ENCODE measurements around the gene IPMK. TPM values are rescaled to one million over a fixed set of nuclear protein-coding genes. Genes with fewer than 3 reads are reported as not detected.

Gene IPMK
- total and polyA plus RNA-seq, 2 experiments from 2014 or later = 5.5 to 17.8 TPM

GRCh38 chr10:58219875-58220274 lies 47.8 kb downstream of the IPMK start:
- no peaks in the 10 kb centered on the region for H3F3A ChIP-seq (replicated peaks; ENCODE audit: low read depth)
- H3K27me3 Mint-ChIP-seq (ENCODE audit: insufficient read depth, low read depth, poor library complexity) = no peaks in the 10 kb centered on the region
- H3K4me1 Mint-ChIP-seq = peaks cover 3% of the 10 kb centered on the region; the same call in 2 of the 3 replicates
- TF ChIP-seq CTCF (conservative IDR thresholded peaks at IDR 0.05; ENCODE audit: low read depth in 2 of 2) (no peak), STAT1 (IDR thresholded peaks at IDR 0.05; ENCODE audit: unreplicated experiment) (no peak)
- TF ChIP-seq, protein P1, sequence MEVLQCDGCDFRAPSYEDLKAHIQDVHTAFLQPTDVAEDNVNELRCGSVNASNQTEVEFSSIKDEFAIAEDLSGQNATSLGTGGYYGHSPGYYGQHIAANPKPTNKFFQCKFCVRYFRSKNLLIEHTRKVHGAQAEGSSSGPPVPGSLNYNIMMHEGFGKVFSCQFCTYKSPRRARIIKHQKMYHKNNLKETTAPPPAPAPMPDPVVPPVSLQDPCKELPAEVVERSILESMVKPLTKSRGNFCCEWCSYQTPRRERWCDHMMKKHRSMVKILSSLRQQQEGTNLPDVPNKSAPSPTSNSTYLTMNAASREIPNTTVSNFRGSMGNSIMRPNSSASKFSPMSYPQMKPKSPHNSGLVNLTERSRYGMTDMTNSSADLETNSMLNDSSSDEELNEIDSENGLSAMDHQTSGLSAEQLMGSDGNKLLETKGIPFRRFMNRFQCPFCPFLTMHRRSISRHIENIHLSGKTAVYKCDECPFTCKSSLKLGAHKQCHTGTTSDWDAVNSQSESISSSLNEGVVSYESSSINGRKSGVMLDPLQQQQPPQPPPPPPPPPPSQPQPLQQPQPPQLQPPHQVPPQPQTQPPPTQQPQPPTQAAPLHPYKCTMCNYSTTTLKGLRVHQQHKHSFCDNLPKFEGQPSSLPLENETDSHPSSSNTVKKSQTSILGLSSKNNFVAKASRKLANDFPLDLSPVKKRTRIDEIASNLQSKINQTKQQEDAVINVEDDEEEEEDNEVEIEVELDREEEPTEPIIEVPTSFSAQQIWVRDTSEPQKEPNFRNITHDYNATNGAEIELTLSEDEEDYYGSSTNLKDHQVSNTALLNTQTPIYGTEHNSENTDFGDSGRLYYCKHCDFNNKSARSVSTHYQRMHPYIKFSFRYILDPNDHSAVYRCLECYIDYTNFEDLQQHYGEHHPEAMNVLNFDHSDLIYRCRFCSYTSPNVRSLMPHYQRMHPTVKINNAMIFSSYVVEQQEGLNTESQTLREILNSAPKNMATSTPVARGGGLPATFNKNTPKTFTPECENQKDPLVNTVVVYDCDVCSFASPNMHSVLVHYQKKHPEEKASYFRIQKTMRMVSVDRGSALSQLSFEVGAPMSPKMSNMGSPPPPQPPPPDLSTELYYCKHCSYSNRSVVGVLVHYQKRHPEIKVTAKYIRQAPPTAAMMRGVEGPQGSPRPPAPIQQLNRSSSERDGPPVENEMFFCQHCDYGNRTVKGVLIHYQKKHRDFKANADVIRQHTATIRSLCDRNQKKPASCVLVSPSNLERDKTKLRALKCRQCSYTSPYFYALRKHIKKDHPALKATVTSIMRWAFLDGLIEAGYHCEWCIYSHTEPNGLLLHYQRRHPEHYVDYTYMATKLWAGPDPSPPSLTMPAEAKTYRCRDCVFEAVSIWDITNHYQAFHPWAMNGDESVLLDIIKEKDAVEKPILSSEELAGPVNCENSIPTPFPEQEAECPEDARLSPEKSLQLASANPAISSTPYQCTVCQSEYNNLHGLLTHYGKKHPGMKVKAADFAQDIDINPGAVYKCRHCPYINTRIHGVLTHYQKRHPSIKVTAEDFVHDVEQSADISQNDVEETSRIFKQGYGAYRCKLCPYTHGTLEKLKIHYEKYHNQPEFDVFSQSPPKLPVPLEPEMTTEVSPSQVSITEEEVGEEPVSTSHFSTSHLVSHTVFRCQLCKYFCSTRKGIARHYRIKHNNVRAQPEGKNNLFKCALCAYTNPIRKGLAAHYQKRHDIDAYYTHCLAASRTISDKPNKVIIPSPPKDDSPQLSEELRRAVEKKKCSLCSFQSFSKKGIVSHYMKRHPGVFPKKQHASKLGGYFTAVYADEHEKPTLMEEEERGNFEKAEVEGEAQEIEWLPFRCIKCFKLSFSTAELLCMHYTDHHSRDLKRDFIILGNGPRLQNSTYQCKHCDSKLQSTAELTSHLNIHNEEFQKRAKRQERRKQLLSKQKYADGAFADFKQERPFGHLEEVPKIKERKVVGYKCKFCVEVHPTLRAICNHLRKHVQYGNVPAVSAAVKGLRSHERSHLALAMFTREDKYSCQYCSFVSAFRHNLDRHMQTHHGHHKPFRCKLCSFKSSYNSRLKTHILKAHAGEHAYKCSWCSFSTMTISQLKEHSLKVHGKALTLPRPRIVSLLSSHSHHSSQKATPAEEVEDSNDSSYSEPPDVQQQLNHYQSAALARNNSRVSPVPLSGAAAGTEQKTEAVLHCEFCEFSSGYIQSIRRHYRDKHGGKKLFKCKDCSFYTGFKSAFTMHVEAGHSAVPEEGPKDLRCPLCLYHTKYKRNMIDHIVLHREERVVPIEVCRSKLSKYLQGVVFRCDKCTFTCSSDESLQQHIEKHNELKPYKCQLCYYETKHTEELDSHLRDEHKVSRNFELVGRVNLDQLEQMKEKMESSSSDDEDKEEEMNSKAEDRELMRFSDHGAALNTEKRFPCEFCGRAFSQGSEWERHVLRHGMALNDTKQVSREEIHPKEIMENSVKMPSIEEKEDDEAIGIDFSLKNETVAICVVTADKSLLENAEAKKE (CRISPR knock-in tag; IDR thresholded peaks at IDR 0.05) = no peak
- TF ChIP-seq, protein P2, sequence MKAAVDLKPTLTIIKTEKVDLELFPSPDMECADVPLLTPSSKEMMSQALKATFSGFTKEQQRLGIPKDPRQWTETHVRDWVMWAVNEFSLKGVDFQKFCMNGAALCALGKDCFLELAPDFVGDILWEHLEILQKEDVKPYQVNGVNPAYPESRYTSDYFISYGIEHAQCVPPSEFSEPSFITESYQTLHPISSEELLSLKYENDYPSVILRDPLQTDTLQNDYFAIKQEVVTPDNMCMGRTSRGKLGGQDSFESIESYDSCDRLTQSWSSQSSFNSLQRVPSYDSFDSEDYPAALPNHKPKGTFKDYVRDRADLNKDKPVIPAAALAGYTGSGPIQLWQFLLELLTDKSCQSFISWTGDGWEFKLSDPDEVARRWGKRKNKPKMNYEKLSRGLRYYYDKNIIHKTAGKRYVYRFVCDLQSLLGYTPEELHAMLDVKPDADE (IDR thresholded peaks at IDR 0.05) = no peak
- no peaks in the 10 kb centered on the region for H3K4me1 ChIP-seq (ENCODE audit: insufficient read depth)
- no peaks in the 10 kb centered on the region; the same call in 1 of the 2 replicates for H4K20me1 ChIP-seq (replicated peaks; ENCODE audit: insufficient read depth)
- ATAC-seq (no peak), DNase-seq (ENCODE audit: low spot score) (no peak)
- H3K27me3 ChIP-seq (ENCODE audit: insufficient read depth) = no peaks in the 10 kb centered on the region
- no peak overlapping the region for H2AFZ ChIP-seq
- no peak overlapping the region for H3K4me3 Mint-ChIP-seq
- H3K9me3 Mint-ChIP-seq = no peaks in the 10 kb centered on the region
- H3K27ac Mint-ChIP-seq = no peak overlapping the region
- no peak overlapping the region for H3K27ac ChIP-seq (ENCODE audit: low read depth)
- no peak overlapping the region for H3K4me2 ChIP-seq
- no peaks in the 10 kb centered on the region for H3K36me3 Mint-ChIP-seq (ENCODE audit: low read depth)
- no peaks in the 10 kb centered on the region for H3K79me2 ChIP-seq (replicated peaks; ENCODE audit: insufficient read depth)
- H3K36me3 ChIP-seq (ENCODE audit: insufficient read depth) = no peaks in the 10 kb centered on the region; the same call in 1 of the 2 replicates
- no peaks in the 10 kb centered on the region for H3K9me2 ChIP-seq (ENCODE audit: insufficient read depth)
- no peak overlapping the region for H3K4me3 ChIP-seq

Measured in GM23338 (cell line).